ENCODE results near the gene CLTC.

Gene CLTC

DNA sequence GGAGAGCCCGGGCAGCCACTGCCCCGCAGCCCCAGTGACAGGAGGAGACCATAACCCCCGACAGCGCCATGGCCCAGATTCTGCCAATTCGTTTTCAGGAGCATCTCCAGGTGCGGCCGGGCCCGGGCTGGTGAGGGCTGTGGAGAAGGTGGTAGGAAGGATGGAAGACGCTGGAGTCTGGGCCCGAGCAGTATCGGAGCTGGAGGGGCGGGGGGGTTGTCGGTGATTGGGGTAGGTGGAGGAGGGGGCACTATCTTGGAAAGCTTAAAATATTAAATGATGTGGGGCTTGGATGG lies 317 bp downstream of the CLTC start:
- DNase-seq (ENCODE audit: extremely low read depth, insufficient read length), result no peak
- TF ChIP-seq, protein P1, sequence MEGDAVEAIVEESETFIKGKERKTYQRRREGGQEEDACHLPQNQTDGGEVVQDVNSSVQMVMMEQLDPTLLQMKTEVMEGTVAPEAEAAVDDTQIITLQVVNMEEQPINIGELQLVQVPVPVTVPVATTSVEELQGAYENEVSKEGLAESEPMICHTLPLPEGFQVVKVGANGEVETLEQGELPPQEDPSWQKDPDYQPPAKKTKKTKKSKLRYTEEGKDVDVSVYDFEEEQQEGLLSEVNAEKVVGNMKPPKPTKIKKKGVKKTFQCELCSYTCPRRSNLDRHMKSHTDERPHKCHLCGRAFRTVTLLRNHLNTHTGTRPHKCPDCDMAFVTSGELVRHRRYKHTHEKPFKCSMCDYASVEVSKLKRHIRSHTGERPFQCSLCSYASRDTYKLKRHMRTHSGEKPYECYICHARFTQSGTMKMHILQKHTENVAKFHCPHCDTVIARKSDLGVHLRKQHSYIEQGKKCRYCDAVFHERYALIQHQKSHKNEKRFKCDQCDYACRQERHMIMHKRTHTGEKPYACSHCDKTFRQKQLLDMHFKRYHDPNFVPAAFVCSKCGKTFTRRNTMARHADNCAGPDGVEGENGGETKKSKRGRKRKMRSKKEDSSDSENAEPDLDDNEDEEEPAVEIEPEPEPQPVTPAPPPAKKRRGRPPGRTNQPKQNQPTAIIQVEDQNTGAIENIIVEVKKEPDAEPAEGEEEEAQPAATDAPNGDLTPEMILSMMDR (IDR thresholded peaks at IDR 0.05; ENCODE audit: insufficient read depth, low read length, poor library complexity, severe bottlenecking), result no peak
- Histone ChIP-seq H3K27me3 (replicated peaks; ENCODE audit: control insufficient read depth, insufficient read depth, low read length) (no peaks in the 10 kb centered on the region), H3K4me3 (replicated peaks; ENCODE audit: low read depth, low read length) (peak overlapping the region; percentile 98), H3K36me3 (ENCODE audit: control insufficient read depth, insufficient read depth, low read length) (no peaks in the 10 kb centered on the region)

DNA sequence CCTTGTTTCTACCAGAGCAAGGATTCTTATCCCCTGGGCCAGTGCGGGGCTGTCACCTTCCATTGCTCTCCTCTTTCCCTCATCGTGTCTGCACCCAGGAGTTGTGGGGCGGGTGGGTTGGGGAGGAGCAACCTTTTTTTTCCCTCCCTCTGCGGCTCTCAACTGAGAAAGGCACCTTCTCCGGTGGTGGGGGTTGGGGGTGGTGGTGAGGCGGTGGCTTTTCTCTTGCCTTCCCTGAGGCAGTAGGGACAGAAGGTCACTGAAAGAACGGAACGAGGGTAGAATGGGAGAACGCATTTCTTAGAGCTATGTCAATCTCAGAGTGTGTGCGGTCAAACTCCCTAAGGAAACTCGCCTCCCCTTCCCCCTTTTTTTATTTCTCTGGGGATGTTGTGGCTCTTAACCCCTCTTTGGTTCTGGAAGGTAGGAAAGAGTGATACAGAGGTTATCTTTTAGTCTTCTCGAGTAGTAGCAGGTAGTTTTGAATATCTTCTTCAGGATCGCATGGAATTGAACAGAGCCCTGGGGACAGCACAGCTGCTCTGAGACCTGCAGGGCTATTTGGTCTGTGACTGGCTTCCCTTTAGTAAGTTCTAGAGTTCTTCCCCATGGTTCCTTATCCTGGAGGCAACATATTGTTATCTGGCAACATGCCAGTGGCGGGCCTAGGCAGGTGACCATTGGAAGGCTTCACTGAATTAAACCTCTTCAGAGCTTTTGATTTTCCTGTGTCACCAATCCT lies 994 bp downstream of the CLTC start:
- H3K4me3 ChIP-seq (replicated peaks; ENCODE audit: low read depth, low read length), result peak overlapping the region; percentile 98
- no peaks in the 10 kb centered on the region for H3K27me3 ChIP-seq (replicated peaks; ENCODE audit: control insufficient read depth, insufficient read depth, low read length)
- TF ChIP-seq, protein P1 (IDR thresholded peaks at IDR 0.05; ENCODE audit: insufficient read depth, low read length, poor library complexity, severe bottlenecking), result no peak
- H3K36me3 ChIP-seq (ENCODE audit: control insufficient read depth, insufficient read depth, low read length), result no peaks in the 10 kb centered on the region
- peak; percentile 29 for DNase-seq (ENCODE audit: extremely low read depth, insufficient read length)

DNA sequence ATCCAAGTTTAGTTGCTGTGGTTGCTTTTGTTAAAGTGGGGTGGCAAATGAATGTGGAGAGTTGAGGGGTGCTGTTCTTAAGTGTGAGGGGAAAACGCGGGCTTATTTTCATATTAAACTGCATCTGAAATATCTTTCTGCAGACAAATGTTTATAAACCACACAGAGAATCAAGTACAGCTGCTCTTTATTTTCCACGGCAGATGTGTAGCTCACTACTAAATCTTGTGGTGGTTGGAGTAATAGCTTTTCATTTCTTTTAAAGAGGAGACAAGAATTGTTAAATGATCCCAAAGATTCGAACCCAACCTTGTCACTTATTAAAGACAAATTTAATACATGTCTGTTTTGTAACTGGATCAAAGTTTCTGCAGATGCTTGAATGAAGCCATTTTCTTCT lies 2.1 kb downstream of the CLTC start:
- TF ChIP-seq, protein P1 (IDR thresholded peaks at IDR 0.05; ENCODE audit: insufficient read depth, low read length, poor library complexity, severe bottlenecking), result no peak
- no peaks in the 10 kb centered on the region for H3K27me3 ChIP-seq (replicated peaks; ENCODE audit: control insufficient read depth, insufficient read depth, low read length)
- DNase-seq (ENCODE audit: extremely low read depth, insufficient read length), result no peak
- no peaks in the 10 kb centered on the region for H3K36me3 ChIP-seq (ENCODE audit: control insufficient read depth, insufficient read depth, low read length)
- H3K4me3 ChIP-seq (replicated peaks; ENCODE audit: low read depth, low read length), result peak overlapping the region; percentile 98

DNA sequence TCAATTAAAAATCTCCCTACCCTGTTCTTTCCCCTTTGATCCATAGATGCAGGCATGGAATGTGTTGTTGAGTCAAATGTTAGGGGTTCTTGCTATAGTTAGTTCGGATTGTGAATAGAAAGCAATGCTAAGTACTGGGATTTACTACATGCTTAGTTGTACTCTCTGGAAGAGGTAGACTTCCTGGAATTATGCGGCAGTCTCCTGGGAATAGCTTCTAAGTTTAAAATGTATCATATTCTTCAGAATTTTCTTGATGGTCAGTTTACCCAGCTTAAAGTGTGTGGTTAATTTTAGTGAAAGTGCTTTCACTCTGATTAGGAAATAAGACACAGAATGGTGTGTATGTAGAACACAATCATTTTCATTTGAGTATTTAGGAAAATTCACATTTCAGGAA lies 3.5 kb downstream of the CLTC start:
- H3K27me3 ChIP-seq (replicated peaks; ENCODE audit: control insufficient read depth, insufficient read depth, low read length), result no peaks in the 10 kb centered on the region
- no peaks in the 10 kb centered on the region for H3K36me3 ChIP-seq (ENCODE audit: control insufficient read depth, insufficient read depth, low read length)
- H3K4me3 ChIP-seq (replicated peaks; ENCODE audit: low read depth, low read length), result peak overlapping the region; percentile 98
- TF ChIP-seq, protein P1 (IDR thresholded peaks at IDR 0.05; ENCODE audit: insufficient read depth, low read length, poor library complexity, severe bottlenecking), result no peak
- DNase-seq (ENCODE audit: extremely low read depth, insufficient read length), result no peak

DNA sequence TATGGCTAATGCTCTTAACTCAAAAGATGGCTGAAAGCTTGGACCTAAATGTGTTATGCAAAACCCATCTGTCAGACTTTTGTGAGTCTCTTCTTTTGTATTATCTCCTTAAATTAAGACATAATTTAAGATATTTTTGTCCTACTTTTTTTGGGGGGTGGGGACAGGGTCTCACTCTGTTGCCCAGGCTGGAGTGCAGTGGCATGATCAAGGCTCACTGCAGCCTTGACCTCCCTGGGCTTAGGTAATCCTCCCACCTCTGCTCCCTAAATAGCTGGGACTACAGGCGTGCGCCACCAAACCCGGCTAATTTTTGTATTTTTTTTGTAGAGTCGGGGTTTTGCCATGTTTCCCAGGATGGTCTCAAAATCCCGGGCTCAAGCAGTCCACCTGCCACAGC lies 7.1 kb downstream of the CLTC start:
- H3K4me3 ChIP-seq (replicated peaks; ENCODE audit: low read depth, low read length), result no peak overlapping the region; the same call in 1 of the 2 replicates
- TF ChIP-seq, protein P1 (IDR thresholded peaks at IDR 0.05; ENCODE audit: insufficient read depth, low read length, poor library complexity, severe bottlenecking), result no peak
- DNase-seq (ENCODE audit: extremely low read depth, insufficient read length), result no peak
- no peaks in the 10 kb centered on the region for H3K27me3 ChIP-seq (replicated peaks; ENCODE audit: control insufficient read depth, insufficient read depth, low read length)
- H3K36me3 ChIP-seq (ENCODE audit: control insufficient read depth, insufficient read depth, low read length), result peaks cover 4% of the 10 kb centered on the region

DNA sequence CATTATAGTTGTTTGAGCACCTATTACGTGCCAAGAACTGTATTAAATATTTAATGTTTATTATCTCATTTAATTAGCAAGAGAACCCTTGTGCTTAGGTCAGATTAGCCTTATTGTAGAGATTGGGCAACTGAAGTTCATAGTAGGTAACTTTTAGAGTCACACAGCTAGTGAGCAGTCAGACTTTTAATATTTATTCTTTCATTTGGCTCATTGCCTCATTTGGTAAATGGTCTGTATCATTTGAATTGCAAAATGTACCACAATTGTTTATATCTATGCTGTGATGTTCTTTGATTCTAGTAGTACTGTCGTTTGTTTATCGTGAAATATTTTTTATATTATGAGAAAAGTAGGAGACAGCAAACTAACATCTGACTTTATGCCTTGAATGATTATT lies 7.6 kb downstream of the CLTC start:
- no peak for DNase-seq (ENCODE audit: extremely low read depth, insufficient read length)
- Histone ChIP-seq H3K27me3 (replicated peaks; ENCODE audit: control insufficient read depth, insufficient read depth, low read length) (no peaks in the 10 kb centered on the region), H3K4me3 (replicated peaks; ENCODE audit: low read depth, low read length) (no peak overlapping the region; the same call in 1 of the 2 replicates), H3K36me3 (ENCODE audit: control insufficient read depth, insufficient read depth, low read length) (peaks cover 4% of the 10 kb centered on the region)
- TF ChIP-seq, protein P1 (IDR thresholded peaks at IDR 0.05; ENCODE audit: insufficient read depth, low read length, poor library complexity, severe bottlenecking), result no peak
